Activated T-cell treated with anti-CD3 and anti-CD28 coated beads, Interleukin-2, amount 50 U/mL, for 48 hours (primary cell): ENCODE results near the gene B3GALT4.

Experiments used
- DNase-seq, 2 experiments: peaks; one replicate each; pipeline ENCODE4 v3.0.0-alpha.2; 2020

The B3GALT4 gene

GRCh38 chr6:33315793-33316602 lies 39.1 kb downstream of the B3GALT4 start:
- no peak for DNase-seq

- no peak for DNase-seq
These were observed 39.9 kb downstream of the B3GALT4 start for GRCh38 chr6:33316603-33317418.

- DNase-seq: no peak
These were observed 40.4 kb downstream of the B3GALT4 start for GRCh38 chr6:33317419-33317668.

- DNase-seq: peak; percentile 96 to 98
These were observed 40.9 kb downstream of the B3GALT4 start, which contains the start of gene ZBTB22 for GRCh38 chr6:33317669-33318425. Gene ZBTB22 (minus strand): TSS chr6:33317744. CDS start chr6:33316916, 828 bp downstream.

GRCh38 chr6:33318426-33319073 lies 41.6 kb downstream of the B3GALT4 start:
- DNase-seq: no peak

GRCh38 chr6:33319939-33320314 lies 43.0 kb downstream of the B3GALT4 start:
- DNase-seq: no peak

GRCh38 chr6:33320315-33321181 lies 43.6 kb downstream of the B3GALT4 start:
- DNase-seq: no peak

- DNase-seq: no peak
These were observed 44.3 kb downstream of the B3GALT4 start for GRCh38 chr6:33321227-33321626.

GRCh38 chr6:33323623-33323948 lies 46.7 kb downstream of the B3GALT4 start:
- DNase-seq: no peak

- DNase-seq: no peak
These were observed 47.2 kb downstream of the B3GALT4 start for GRCh38 chr6:33324125-33324524.
